PC-3 (cell line): ENCODE data around the gene SNRNP27. TPM values are rescaled to one million over a fixed set of nuclear protein-coding genes. Genes with fewer than 3 reads are reported as not detected.
A peak's percentile ranks its signal among the peaks of the same experiment; 100 is the strongest.

Experiments
- ATAC-seq: fragments of 200-7000 bp; cut with Tn5 transposase; 2 replicates; pipeline ENCODE4 v1.9.1; 2020; ENCODE audit warnings: mild to moderate bottlenecking, moderate library complexity
- BruUV-seq: library from RNA; stranded (reverse); fragments of 400-500 nt; replicated peaks from 2 replicates; lab custom pipeline; 2021; lab: Mats Ljungman, UMichigan
- CTCF ChIA-PET: fragments of 300-600 bp; sonication (Branson Sonifier 250); formaldehyde crosslinking; loops from one replicate; lab custom pipeline; 2022; ENCODE audit warnings: antibody characterized with exemption; lab: Charles Lee
- POLR2A ChIA-PET: fragments of 300-600 bp; sonication (Branson Sonifier 250); formaldehyde crosslinking; loops from one replicate; lab custom pipeline; 2022; ENCODE audit warnings: antibody characterized with exemption; ENCODE audit not compliant: unreplicated experiment; lab: Charles Lee
- DNase-seq: peaks from one replicate; pipeline ENCODE4 v3.0.0-alpha.2; 2015
- H2AFZ ChIP-seq: fragments of 300-600 bp; sonication (generic); 2 replicates; pipeline ENCODE4 v1.6.0; 2016; ENCODE audit warnings: antibody characterized with exemption, low read length
- H3F3A ChIP-seq: fragments of 300-600 bp; sonication (generic); one replicate; pipeline ENCODE4 v1.6.0; 2017; ENCODE audit warnings: antibody characterized with exemption, low read length, control low read depth, mild to moderate bottlenecking; ENCODE audit not compliant: unreplicated experiment
- H3K27ac ChIP-seq: fragments of 300-600 bp; sonication (generic); 2 replicates; pipeline ENCODE4 v1.5.1; 2016; ENCODE audit warnings: mild to moderate bottlenecking, low read length
- H3K27me3 ChIP-seq: fragments of 300-600 bp; sonication (generic); 2 replicates; pipeline ENCODE4 v1.6.1; 2016; ENCODE audit warnings: low read length, mixed read lengths
- H3K36me3 ChIP-seq: fragments of 300-600 bp; sonication (generic); 2 replicates; pipeline ENCODE4 v1.6.1; 2016; ENCODE audit warnings: low read depth, mixed run types, low read length, mixed read lengths
- H3K4me1 ChIP-seq: fragments of 300-600 bp; sonication (generic); 2 replicates; pipeline ENCODE4 v1.5.1; 2016; ENCODE audit warnings: low read length; ENCODE audit not compliant: insufficient read depth
- H3K4me2 ChIP-seq: fragments of 300-600 bp; sonication (generic); 2 replicates; pipeline ENCODE4 v1.6.0; 2016; ENCODE audit warnings: low read length
- H3K4me3 ChIP-seq: fragments of 300-600 bp; sonication (generic); 2 replicates; pipeline ENCODE4 v1.5.1; 2016; ENCODE audit warnings: mild to moderate bottlenecking, low read length, mixed read lengths
- H3K79me2 ChIP-seq: fragments of 300-600 bp; sonication (generic); 2 replicates; pipeline ENCODE4 v1.6.1; 2017; ENCODE audit warnings: low read length, mixed read lengths
- H3K9ac ChIP-seq: fragments of 300-600 bp; sonication (generic); 2 replicates; pipeline ENCODE4 v1.6.0; 2016; ENCODE audit warnings: mild to moderate bottlenecking, low read length
- H3K9me2 ChIP-seq: fragments of 300-600 bp; sonication (generic); replicated peaks from 2 replicates; pipeline ENCODE4 v1.6.1; 2016; ENCODE audit warnings: mixed run types, low read length, mixed read lengths
- H3K9me3 ChIP-seq: fragments of 300-600 bp; sonication (generic); 2 replicates; pipeline ENCODE4 v1.6.1; 2016; ENCODE audit warnings: low read length, mixed read lengths
- H4K20me1 ChIP-seq: fragments of 300-600 bp; sonication (generic); 2 replicates; pipeline ENCODE4 v1.6.1; 2016; ENCODE audit warnings: low read length, mixed read lengths
- CTCF ChIP-seq: fragments of 300-600 bp; sonication (generic); conservative IDR thresholded peaks from 2 replicates; pipeline ENCODE4 v1.5.1; 2017; ENCODE audit warnings: antibody characterized with exemption, low read depth, mild to moderate bottlenecking, low read length
- EZH2 ChIP-seq: fragments of 300-600 bp; sonication (generic); IDR thresholded peaks from one replicate; pipeline ENCODE4 v1.6.1; 2017; ENCODE audit warnings: antibody characterized with exemption, mild to moderate bottlenecking, low read length; ENCODE audit not compliant: unreplicated experiment
- EZH2phosphoT487 ChIP-seq: fragments of 300-600 bp; sonication (generic); IDR thresholded peaks from 2 replicates; pipeline ENCODE4 v1.6.1; 2018; ENCODE audit warnings: mild to moderate bottlenecking, antibody characterized with exemption, low read length, borderline replicate concordance
- intact Hi-C: fragments of 100-400 bp; cut with micrococcal nuclease; formaldehyde crosslinking; loops from 2 replicates; pipeline ENCODE4 v1.9.0; 2023
- total RNA-seq: library from RNA; depleted of rRNA; stranded (reverse); fragments of >200 nt; gene quantifications from 2 replicates; pipeline ENCODE4 v1.2.3, GENCODE V29; 2014

The SNRNP27 gene
- total RNA-seq, 1 experiment from 2014 or later, result 44.1 TPM

DNA sequence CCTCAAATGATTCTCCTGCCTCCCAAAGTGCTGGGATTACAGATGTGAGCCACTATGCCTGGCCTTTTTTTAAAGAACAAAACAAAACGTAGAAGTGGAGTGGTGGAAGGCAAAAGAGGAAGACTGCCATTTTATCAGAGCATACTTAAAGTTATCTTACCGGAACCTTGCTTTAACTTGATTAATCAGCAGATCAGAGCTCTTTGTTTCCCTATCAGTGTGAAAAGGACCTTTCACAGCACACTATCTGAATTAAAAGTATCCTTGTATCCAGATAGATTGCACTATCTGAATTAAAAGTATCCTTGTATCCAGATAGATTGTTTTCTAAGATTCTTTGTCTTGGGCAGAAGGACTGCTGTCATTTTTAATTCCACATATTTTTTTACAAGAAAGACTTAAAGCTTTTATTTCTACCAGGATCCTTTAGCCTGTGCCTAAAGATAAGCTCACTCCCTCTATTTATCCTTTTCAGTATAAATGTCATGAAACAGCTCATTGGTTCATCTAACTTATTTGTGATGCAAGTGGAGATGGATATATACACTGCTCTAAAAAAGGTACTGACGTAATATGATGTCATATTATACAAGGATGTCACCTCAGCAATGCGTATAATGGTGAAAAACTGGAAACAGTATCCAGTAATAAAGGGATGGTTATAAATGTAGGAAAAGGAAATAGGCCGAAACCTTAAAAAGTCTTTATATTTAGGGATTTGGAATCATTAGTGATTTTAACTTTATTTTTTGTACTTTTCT, 46.5 kb upstream of the SNRNP27 start:
- Histone ChIP-seq H3K9me3 (no peaks in the 10 kb centered on the region), H2AFZ (no peak overlapping the region), H3K79me2 (no peaks in the 10 kb centered on the region), H3F3A (peaks cover 14% of the 10 kb centered on the region), H4K20me1 (no peaks in the 10 kb centered on the region), H3K4me1 (peaks cover 33% of the 10 kb centered on the region), H3K27me3 (no peaks in the 10 kb centered on the region), H3K36me3 (peaks cover 26% of the 10 kb centered on the region; the same call in 1 of the 2 replicates), H3K4me3 (no peak overlapping the region), H3K9me2 (no peaks in the 10 kb centered on the region), H3K27ac (no peak overlapping the region), H3K4me2 (no peak overlapping the region), H3K9ac (no peak overlapping the region)
- no TSS peak for BruUV-seq
- TF ChIP-seq CTCF (no peak), EZH2 (no peak), EZH2phosphoT487 (no peak)
- no peak for DNase-seq
- ChIA-PET POLR2A (no interaction called here), CTCF (no interaction called here)
- intact Hi-C loops, result no loop called here
- ATAC-seq, result no peak

DNA sequence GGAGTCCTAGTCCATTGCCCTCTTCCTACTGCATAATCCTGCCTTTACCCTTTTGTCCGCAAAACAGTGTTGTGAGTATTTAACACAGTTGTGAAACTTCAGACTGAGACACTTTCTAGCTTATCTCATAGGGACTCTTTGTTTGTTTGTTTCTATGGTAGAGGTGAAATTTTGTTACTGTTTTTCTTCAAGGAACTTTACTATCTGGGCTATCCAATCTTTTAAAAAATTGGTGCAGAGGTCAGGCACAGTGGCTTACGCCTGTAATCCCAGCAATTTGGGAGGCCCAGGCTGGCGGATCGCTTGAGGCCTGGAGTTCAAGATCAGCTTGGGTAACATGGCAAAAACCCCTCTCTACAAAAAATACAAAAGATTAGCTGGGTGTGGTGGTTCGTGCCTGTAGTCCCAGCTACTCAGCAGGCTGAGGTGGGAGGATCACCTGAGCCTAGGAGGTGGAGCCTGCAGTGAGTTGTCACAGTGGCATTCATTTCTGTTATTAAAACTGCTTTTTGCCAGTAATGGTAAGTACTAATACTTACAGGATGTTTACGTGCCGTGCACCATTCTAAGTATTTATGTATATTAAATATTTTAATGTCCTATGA, 45.5 kb upstream of the SNRNP27 start:
- intact Hi-C loops, result no loop called here

More for the DNA sequence above, 45.5 kb upstream of the SNRNP27 start:
- POLR2A ChIA-PET, result no interaction called here
- Histone ChIP-seq H3K4me2 (no peak overlapping the region), H3K4me1 (peaks cover 28% of the 10 kb centered on the region), H4K20me1 (no peaks in the 10 kb centered on the region), H3K9me2 (no peaks in the 10 kb centered on the region), H3K4me3 (no peak overlapping the region), H2AFZ (0 out of 2 replicates have a peak overlapping the region, but pooled peaks have one; percentile 19), H3F3A (peaks cover 10% of the 10 kb centered on the region), H3K27me3 (no peaks in the 10 kb centered on the region), H3K36me3 (peaks cover 28% of the 10 kb centered on the region; the same call in 1 of the 2 replicates), H3K79me2 (no peaks in the 10 kb centered on the region), H3K9me3 (no peaks in the 10 kb centered on the region), H3K9ac (no peak overlapping the region), H3K27ac (peak overlapping the region; percentile 28)
- peak; percentile 35 for DNase-seq
- CTCF ChIA-PET, result interaction anchor here (0.6 kb wide), 1 partner anchor 90 kb away, joined by 4 read pairs; no protein-coding TSS in a partner anchor
- 0 out of 2 replicates have a peak, but pooled peaks have one; percentile 31 for ATAC-seq
- no peak for TF ChIP-seq EZH2phosphoT487
- TF ChIP-seq CTCF, result no peak
- no peak for TF ChIP-seq EZH2
- BruUV-seq, result no TSS peak
